ENCODE data around the gene CSRP1.
A peak's percentile ranks its signal among the peaks of the same experiment; 100 is the strongest.
"Not testable (repeated sequence)": the region's sequence is repeated elsewhere in the genome, so short reads cannot be mapped to it uniquely, and the experiment has no call there.

Gene CSRP1

DNA sequence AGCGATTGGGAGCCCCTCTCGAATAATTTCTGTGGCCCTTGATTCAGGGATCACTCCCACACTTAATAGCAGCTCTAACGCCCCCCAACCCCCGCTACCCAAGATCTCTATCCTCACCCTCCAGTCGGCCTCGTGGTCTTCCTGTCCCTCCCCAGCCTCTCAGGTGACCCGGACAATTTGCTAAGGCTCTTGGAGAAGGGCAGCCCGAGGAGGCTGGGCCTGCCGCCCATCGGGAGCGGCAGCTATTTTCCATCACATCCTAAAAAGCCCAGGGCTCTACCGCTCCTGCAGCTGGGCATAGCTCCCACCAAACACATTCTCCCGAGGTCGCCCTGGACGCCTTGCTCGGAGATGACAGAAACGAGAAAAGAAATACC, 25.9 kb downstream of the CSRP1 start:
- no peak for TF ChIP-seq SPI1 (IDR thresholded peaks at IDR 0.05; ENCODE audit: borderline replicate concordance, low read depth)
- TF ChIP-seq, protein P1, sequence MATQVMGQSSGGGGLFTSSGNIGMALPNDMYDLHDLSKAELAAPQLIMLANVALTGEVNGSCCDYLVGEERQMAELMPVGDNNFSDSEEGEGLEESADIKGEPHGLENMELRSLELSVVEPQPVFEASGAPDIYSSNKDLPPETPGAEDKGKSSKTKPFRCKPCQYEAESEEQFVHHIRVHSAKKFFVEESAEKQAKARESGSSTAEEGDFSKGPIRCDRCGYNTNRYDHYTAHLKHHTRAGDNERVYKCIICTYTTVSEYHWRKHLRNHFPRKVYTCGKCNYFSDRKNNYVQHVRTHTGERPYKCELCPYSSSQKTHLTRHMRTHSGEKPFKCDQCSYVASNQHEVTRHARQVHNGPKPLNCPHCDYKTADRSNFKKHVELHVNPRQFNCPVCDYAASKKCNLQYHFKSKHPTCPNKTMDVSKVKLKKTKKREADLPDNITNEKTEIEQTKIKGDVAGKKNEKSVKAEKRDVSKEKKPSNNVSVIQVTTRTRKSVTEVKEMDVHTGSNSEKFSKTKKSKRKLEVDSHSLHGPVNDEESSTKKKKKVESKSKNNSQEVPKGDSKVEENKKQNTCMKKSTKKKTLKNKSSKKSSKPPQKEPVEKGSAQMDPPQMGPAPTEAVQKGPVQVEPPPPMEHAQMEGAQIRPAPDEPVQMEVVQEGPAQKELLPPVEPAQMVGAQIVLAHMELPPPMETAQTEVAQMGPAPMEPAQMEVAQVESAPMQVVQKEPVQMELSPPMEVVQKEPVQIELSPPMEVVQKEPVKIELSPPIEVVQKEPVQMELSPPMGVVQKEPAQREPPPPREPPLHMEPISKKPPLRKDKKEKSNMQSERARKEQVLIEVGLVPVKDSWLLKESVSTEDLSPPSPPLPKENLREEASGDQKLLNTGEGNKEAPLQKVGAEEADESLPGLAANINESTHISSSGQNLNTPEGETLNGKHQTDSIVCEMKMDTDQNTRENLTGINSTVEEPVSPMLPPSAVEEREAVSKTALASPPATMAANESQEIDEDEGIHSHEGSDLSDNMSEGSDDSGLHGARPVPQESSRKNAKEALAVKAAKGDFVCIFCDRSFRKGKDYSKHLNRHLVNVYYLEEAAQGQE (IDR thresholded peaks at IDR 0.05; ENCODE audit: insufficient replicate concordance, low read depth): no peak
- no peak for TF ChIP-seq POLR2AphosphoS5 (IDR thresholded peaks at IDR 0.05; ENCODE audit: low read depth)
- no peak for TF ChIP-seq GABPA (IDR thresholded peaks at IDR 0.05; ENCODE audit: low read depth)
- TF ChIP-seq, protein P2, sequence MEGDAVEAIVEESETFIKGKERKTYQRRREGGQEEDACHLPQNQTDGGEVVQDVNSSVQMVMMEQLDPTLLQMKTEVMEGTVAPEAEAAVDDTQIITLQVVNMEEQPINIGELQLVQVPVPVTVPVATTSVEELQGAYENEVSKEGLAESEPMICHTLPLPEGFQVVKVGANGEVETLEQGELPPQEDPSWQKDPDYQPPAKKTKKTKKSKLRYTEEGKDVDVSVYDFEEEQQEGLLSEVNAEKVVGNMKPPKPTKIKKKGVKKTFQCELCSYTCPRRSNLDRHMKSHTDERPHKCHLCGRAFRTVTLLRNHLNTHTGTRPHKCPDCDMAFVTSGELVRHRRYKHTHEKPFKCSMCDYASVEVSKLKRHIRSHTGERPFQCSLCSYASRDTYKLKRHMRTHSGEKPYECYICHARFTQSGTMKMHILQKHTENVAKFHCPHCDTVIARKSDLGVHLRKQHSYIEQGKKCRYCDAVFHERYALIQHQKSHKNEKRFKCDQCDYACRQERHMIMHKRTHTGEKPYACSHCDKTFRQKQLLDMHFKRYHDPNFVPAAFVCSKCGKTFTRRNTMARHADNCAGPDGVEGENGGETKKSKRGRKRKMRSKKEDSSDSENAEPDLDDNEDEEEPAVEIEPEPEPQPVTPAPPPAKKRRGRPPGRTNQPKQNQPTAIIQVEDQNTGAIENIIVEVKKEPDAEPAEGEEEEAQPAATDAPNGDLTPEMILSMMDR (IDR thresholded peaks at IDR 0.05; ENCODE audit: insufficient read depth, low read length): no peak

DNA sequence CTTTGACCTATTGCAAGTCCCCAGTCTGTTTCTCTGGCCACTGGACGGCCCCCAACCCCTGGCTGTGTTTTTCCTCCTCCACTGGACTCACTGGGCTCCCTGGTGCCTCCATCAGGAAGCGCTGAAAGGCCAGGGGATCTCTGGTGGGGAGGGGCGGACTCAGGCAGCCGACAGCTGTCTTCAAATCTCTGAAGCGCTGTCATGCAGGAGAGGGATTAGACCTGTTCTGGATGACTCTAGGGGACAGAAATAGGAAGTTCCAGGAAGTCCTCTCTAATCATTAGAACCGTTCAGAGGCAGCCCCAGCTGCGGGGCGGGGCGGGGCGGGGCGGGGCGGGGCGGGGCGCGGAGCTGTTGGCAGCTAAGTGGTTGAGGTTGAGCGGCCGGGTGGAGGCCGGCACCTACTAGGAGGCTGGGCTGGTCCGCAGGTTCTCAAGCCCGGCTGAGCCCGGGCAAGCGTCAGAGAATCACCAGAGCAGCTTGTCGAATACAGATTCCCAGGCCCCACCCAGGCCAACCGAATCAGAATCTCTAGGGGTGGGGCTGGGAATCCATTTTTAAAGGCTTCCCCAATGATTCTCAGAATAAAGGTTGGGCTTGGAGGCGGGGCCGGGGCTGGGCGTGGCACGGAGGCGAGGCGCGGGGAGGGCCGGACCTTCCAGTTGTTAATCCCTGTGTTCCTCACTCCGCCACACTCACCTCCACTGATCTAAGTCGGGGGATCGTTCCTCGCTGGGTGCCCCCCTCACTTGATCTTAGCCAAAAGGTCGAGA, 26.5 kb downstream of the CSRP1 start:
- DNase-seq (ENCODE audit: low read depth in 1 of 2, low spot score in 1 of 2): peak in 1 of 2 experiments; percentile 24
- H3K27ac ChIP-seq (replicated peaks): no peak overlapping the region
- H3K4me3 ChIP-seq (replicated peaks; ENCODE audit: insufficient read depth, low read length): peak overlapping the region; percentile 34
- TF ChIP-seq GABPA (IDR thresholded peaks at IDR 0.05; ENCODE audit: low read depth): no peak
- no peak for TF ChIP-seq SPI1 (IDR thresholded peaks at IDR 0.05; ENCODE audit: borderline replicate concordance, low read depth)
- no peak for TF ChIP-seq POLR2AphosphoS5 (IDR thresholded peaks at IDR 0.05; ENCODE audit: low read depth)
- TF ChIP-seq, protein P2 (IDR thresholded peaks at IDR 0.05; ENCODE audit: insufficient read depth, low read length): no peak
- TF ChIP-seq, protein P1 (IDR thresholded peaks at IDR 0.05; ENCODE audit: insufficient replicate concordance, low read depth): no peak
- peaks cover 14% of the 10 kb centered on the region for H3K27me3 ChIP-seq (ENCODE audit: insufficient read depth, poor library complexity, severe bottlenecking)

More for the DNA sequence above, 25.9 kb downstream of the CSRP1 start:
- Histone ChIP-seq H3K4me3 (replicated peaks; ENCODE audit: insufficient read depth, low read length) (peak overlapping the region; percentile 34), H3K27ac (replicated peaks) (no peak overlapping the region), H3K27me3 (ENCODE audit: insufficient read depth, poor library complexity, severe bottlenecking) (peaks cover 14% of the 10 kb centered on the region)
- no peak for DNase-seq (ENCODE audit: low read depth in 1 of 2, low spot score in 1 of 2)

DNA sequence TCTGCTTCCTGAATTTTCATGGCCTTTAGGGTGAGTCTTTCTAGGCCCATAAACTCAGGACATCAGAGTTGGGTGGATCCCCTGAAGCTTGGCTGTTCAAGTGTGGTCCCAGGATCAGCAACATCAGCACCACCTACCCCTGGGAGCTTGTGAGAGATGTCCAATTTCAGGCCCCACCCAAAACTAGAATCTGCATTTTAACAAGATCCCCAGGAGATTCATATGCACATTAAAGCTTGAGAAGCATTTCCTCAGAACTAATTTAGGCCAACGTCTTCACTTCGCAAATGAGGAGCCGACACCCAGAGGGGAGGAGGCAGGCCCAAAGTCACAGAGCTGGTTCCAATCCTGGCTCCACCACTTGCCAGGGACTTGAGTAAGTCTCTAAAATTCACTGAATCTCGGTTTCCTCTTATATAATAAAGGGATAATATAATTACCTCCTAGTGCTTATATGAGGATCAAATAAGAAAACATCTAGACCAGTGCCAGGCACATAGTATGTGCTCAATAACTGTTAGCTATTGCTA, 27.7 kb downstream of the CSRP1 start:
- Histone ChIP-seq H3K27ac (replicated peaks) (no peak overlapping the region), H3K4me3 (replicated peaks; ENCODE audit: insufficient read depth, low read length) (no peak overlapping the region), H3K27me3 (ENCODE audit: insufficient read depth, poor library complexity, severe bottlenecking) (peaks cover 14% of the 10 kb centered on the region)
- TF ChIP-seq, protein P2 (IDR thresholded peaks at IDR 0.05; ENCODE audit: insufficient read depth, low read length): no peak
- no peak for TF ChIP-seq GABPA (IDR thresholded peaks at IDR 0.05; ENCODE audit: low read depth)
- TF ChIP-seq, protein P1 (IDR thresholded peaks at IDR 0.05; ENCODE audit: insufficient replicate concordance, low read depth): no peak
- TF ChIP-seq SPI1 (IDR thresholded peaks at IDR 0.05; ENCODE audit: borderline replicate concordance, low read depth): no peak
- TF ChIP-seq POLR2AphosphoS5 (IDR thresholded peaks at IDR 0.05; ENCODE audit: low read depth): no peak
- no peak for DNase-seq (ENCODE audit: low read depth in 1 of 2, low spot score in 1 of 2)

DNA sequence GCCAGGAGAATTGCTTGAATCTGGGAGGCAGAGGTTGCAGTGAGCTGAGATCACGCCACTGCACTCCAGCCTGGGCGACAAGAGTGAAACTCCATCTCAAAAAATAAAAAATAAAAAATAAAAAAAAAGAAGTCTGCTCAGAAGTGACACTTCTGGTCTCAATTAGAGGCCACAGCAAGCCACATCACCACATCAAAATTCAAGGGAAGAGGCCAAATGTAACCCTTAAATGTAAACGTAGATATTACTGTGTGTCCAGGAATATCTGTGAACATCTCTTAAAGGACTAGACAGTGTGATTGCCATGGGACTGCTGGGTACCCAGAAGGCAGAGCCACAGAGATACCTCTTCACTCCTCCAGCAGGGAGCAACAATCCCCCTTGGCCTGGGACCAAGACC, 28.3 kb downstream of the CSRP1 start:
- peaks cover 16% of the 10 kb centered on the region for H3K27me3 ChIP-seq (ENCODE audit: insufficient read depth, poor library complexity, severe bottlenecking)
- DNase-seq (ENCODE audit: low read depth in 1 of 2, low spot score in 1 of 2); H3K4me3 ChIP-seq (replicated peaks; ENCODE audit: insufficient read depth, low read length); H3K27ac ChIP-seq (replicated peaks): not testable (repeated sequence)

All from HL-60 (cell line).